SK-N-SH (cell line): ENCODE data around the gene TMED6. TPM values are rescaled to one million over a fixed set of nuclear protein-coding genes. Genes with fewer than 3 reads are reported as not detected.

Experiments
- CTCF ChIA-PET: fragments of 300-600, 350-600 bp; formaldehyde crosslinking; extraction: SDS; loops from one replicate; lab custom pipeline; 2021; lab: Yijun Ruan, JAX
- POLR2A ChIA-PET: fragments of 350-600 bp; sonication (Branson Sonifier 250); formaldehyde crosslinking; extraction: SDS; loops from one replicate; lab custom pipeline; 2020; ENCODE audit warnings: antibody characterized with exemption, inconsistent platforms; lab: Yijun Ruan, JAX
- DNase-seq: peaks from one replicate; pipeline ENCODE4 v3.0.0; 2012
- H2AFZ ChIP-seq: fragments of 200-600 bp; sonication (generic); 2 replicates; pipeline ENCODE4 v1.8.1; 2016; ENCODE audit warnings: antibody characterized with exemption, mild to moderate bottlenecking, low read depth
- H3F3A ChIP-seq: fragments of 200-600 bp; sonication (generic); replicated peaks from 2 replicates; pipeline ENCODE3; 2016; ENCODE audit warnings: antibody characterized with exemption, mild to moderate bottlenecking; ENCODE audit not compliant: insufficient read depth
- H3K27ac ChIP-seq, 2 experiments: fragments of 200-500 bp in 1 of 2; fragments of 200-600 bp in 1 of 2; sonication (Bioruptor generic) in 1 of 2; sonication (generic), shearing (Covaris generic) in 1 of 2; 2 replicates each; pipeline versions ENCODE4 v1.5.1 to v1.6.1; 2014 to 2016; ENCODE audit warnings: low read depth in 2 of 2, inconsistent platforms in 1 of 2, low read length in 1 of 2, mild to moderate bottlenecking in 1 of 2, mixed read lengths in 1 of 2
- H3K27me3 ChIP-seq: fragments of 200-600 bp; sonication (generic), shearing (Covaris generic); 2 replicates; pipeline ENCODE4 v1.6.1; 2016; ENCODE audit warnings: mixed run types; ENCODE audit not compliant: insufficient read depth
- H3K36me3 ChIP-seq, 2 experiments: fragments of 200-500 bp in 1 of 2; fragments of 200-600 bp in 1 of 2; sonication (Bioruptor generic) in 1 of 2; sonication (generic) in 1 of 2; replicated peaks in 1 of 2; 2 replicates each; pipeline versions ENCODE3 to v1.5.1; 2014 to 2016; ENCODE audit warnings: low read length in 1 of 2, mild to moderate bottlenecking in 1 of 2; ENCODE audit not compliant: insufficient read depth in 2 of 2, control insufficient read depth in 1 of 2
- H3K4me1 ChIP-seq, 2 experiments: fragments of 200-500 bp in 1 of 2; fragments of 200-600 bp in 1 of 2; sonication (Bioruptor generic) in 1 of 2; sonication (generic), shearing (Covaris generic) in 1 of 2; 2 replicates each; pipeline versions ENCODE4 v1.5.1 to v1.6.1; 2014 to 2016; ENCODE audit warnings: low read depth in 1 of 2, low read length in 1 of 2, mixed run types in 1 of 2; ENCODE audit not compliant: insufficient read depth in 2 of 2, control insufficient read depth in 1 of 2
- H3K4me2 ChIP-seq: fragments of 200-600 bp; sonication (generic), shearing (Covaris generic); 2 replicates; pipeline ENCODE4 v1.6.1; 2017; ENCODE audit warnings: mixed run types
- H3K4me3 ChIP-seq, 2 experiments: fragments of 200-500 bp in 1 of 2; fragments of 200-600 bp in 1 of 2; sonication (Bioruptor generic) in 1 of 2; sonication (generic), shearing (Covaris generic) in 1 of 2; 2 replicates each; pipeline versions ENCODE4 v1.5.1 to v1.8.1; 2014 to 2016; ENCODE audit warnings: low read depth in 2 of 2, inconsistent platforms in 1 of 2, low read length in 1 of 2, mild to moderate bottlenecking in 1 of 2, mixed read lengths in 1 of 2, moderate library complexity in 1 of 2
- H3K79me2 ChIP-seq: fragments of 200-600 bp; sonication (generic); 2 replicates; pipeline ENCODE4 v1.8.1; 2017; ENCODE audit warnings: mild to moderate bottlenecking; ENCODE audit not compliant: insufficient read depth
- H3K9ac ChIP-seq: fragments of 200-600 bp; sonication (generic); 2 replicates; pipeline ENCODE4 v1.6.1; 2017; ENCODE audit warnings: mixed run types
- H3K9me2 ChIP-seq: fragments of 200-600 bp; sonication (generic); 2 replicates; pipeline ENCODE4 v1.6.1; 2017; ENCODE audit warnings: mixed run types
- H3K9me3 ChIP-seq: fragments of 200-600 bp; sonication (generic); 2 replicates; pipeline ENCODE4 v1.6.1; 2017; ENCODE audit warnings: mixed run types, mild to moderate bottlenecking, moderate library complexity
- H4K20me1 ChIP-seq: fragments of 200-600 bp; sonication (generic); 2 replicates; pipeline ENCODE4 v1.6.1; 2017; ENCODE audit warnings: mild to moderate bottlenecking, mixed run types; ENCODE audit not compliant: insufficient read depth
- CHD2 ChIP-seq: fragments of 150-350 bp; IDR thresholded peaks from 2 replicates; pipeline ENCODE4 v1.6.1; 2018; ENCODE audit warnings: low read length; ENCODE audit not compliant: partially characterized antibody
- ELF1 ChIP-seq: IDR thresholded peaks from 2 replicates; pipeline ENCODE4 v1.4.0; 2012
- GABPA ChIP-seq: IDR thresholded peaks from 2 replicates; pipeline ENCODE4 v1.4.0; 2012; ENCODE audit warnings: low read depth, mild to moderate bottlenecking
- JUND ChIP-seq: IDR thresholded peaks from 2 replicates; pipeline ENCODE4 v1.4.0; 2012
- MXI1 ChIP-seq: IDR thresholded peaks from 2 replicates; pipeline ENCODE4 v1.6.1; 2012; ENCODE audit warnings: mild to moderate bottlenecking, low read depth, low read length, improper control_type of control experiment
- PBX3 ChIP-seq: IDR thresholded peaks from 2 replicates; pipeline ENCODE4; 2012
- RAD21 ChIP-seq: IDR thresholded peaks from 2 replicates; pipeline ENCODE4 v1.6.1; 2012; ENCODE audit warnings: mild to moderate bottlenecking, low read length
- REST ChIP-seq: IDR thresholded peaks from 2 replicates; pipeline ENCODE4 v1.6.1; 2012; ENCODE audit warnings: mild to moderate bottlenecking, low read depth, low read length, moderate library complexity
- RFX5 ChIP-seq: IDR thresholded peaks from 2 replicates; pipeline ENCODE4 v1.6.1; 2012; ENCODE audit warnings: mild to moderate bottlenecking, improper control_type of control experiment, low read length
- SMC3 ChIP-seq: IDR thresholded peaks from 2 replicates; pipeline ENCODE4 v1.6.1; 2012; ENCODE audit warnings: low read depth, low read length, improper control_type of control experiment
- TCF12 ChIP-seq: IDR thresholded peaks from 2 replicates; pipeline ENCODE4 v1.4.0; 2012
- TEAD4 ChIP-seq: IDR thresholded peaks from 2 replicates; pipeline ENCODE4 v1.4.0; 2012; ENCODE audit warnings: mild to moderate bottlenecking, borderline replicate concordance; ENCODE audit not compliant: insufficient read depth
- USF1 ChIP-seq: IDR thresholded peaks from 2 replicates; pipeline ENCODE4 v1.4.0; 2012; ENCODE audit warnings: low read depth, borderline replicate concordance
- YY1 ChIP-seq: IDR thresholded peaks from 2 replicates; pipeline ENCODE4 v1.4.0; 2012; ENCODE audit warnings: low read depth, mild to moderate bottlenecking
- WGBS: methylation state at CpG from one replicate; pipeline ENCODE4 v1.1.6; 2017; ENCODE audit warnings: low lambda C conversion rate; 5-methylcytosine and 5-hydroxymethylcytosine counted together
- polyA plus RNA-seq, 3 experiments: library from polyadenylated mRNA; depleted of rRNA; stranded (reverse); fragments of >200 nt; gene quantifications; 2 replicates each; pipeline ENCODE4 v1.2.3, GENCODE V29; 2012

TMED6 gene
- polyA plus RNA-seq, 1 of the 3 experiments (the other 2 are of a cell fraction): not detected

- Histone ChIP-seq H3K4me1 (peaks cover 0 to 13% of the 10 kb centered on the region in 2 experiments; a peak in 2 of 4 replicates), H3K9me3 (no peaks in the 10 kb centered on the region), H3K9me2 (no peaks in the 10 kb centered on the region), H2AFZ (no peak overlapping the region), H3K4me2 (no peak overlapping the region), H3F3A (peaks cover 9% of the 10 kb centered on the region), H3K36me3 (peaks cover 45 to 88% of the 10 kb centered on the region in 2 experiments), H3K27ac (no peak overlapping the region), H3K9ac (no peak overlapping the region), H3K27me3 (no peaks in the 10 kb centered on the region), H3K4me3 (no peak overlapping the region), H3K79me2 (peaks cover 56% of the 10 kb centered on the region), H4K20me1 (peaks cover 38% of the 10 kb centered on the region)
- WGBS: 95% methylated on average over 24 of the region's 30 CpGs
- POLR2A ChIA-PET: no interaction called here
- no peak for TF ChIP-seq SMC3
- TF ChIP-seq REST: no peak
- TF ChIP-seq PBX3: no peak
- no peak for TF ChIP-seq TEAD4
- CTCF ChIA-PET: interaction anchor here (0.8 to 1.6 kb wide), 3 partner anchors 10 to 170 kb away, joined by 3 read pairs; no protein-coding TSS in a partner anchor
- DNase-seq: no peak
Measured at GRCh38 chr16:69319826-69320739, 31.5 kb downstream of the TMED6 start.

- peaks cover 0 to 5% of the 10 kb centered on the region in 2 experiments; a peak in 2 of 4 replicates for H3K4me1 ChIP-seq
- H3K27me3 ChIP-seq: no peaks in the 10 kb centered on the region
- H3K4me2 ChIP-seq: no peak overlapping the region
- H3F3A ChIP-seq: peaks cover 5% of the 10 kb centered on the region
- 98% methylated on average over 6 of the region's 9 CpGs for WGBS
- H3K9ac ChIP-seq: no peak overlapping the region
- DNase-seq: no peak
- no peak overlapping the region; a peak in 1 of 4 replicates for H3K27ac ChIP-seq
- no peak for TF ChIP-seq RFX5
- TF ChIP-seq TCF12: no peak
- TF ChIP-seq MXI1: no peak
- TF ChIP-seq JUND: no peak
- no peak for TF ChIP-seq PBX3
- no peak for TF ChIP-seq RAD21
- TF ChIP-seq USF1: no peak
- no peak for TF ChIP-seq CHD2
- TF ChIP-seq ELF1: no peak
- TF ChIP-seq YY1: no peak
- TF ChIP-seq GABPA: no peak
- TF ChIP-seq TEAD4: no peak
- peaks cover 44 to 84% of the 10 kb centered on the region in 2 experiments for H3K36me3 ChIP-seq
- H3K9me3 ChIP-seq: no peaks in the 10 kb centered on the region
- H3K4me3 ChIP-seq: no peak overlapping the region
- ChIA-PET POLR2A (no interaction called here), CTCF (interaction anchor here (1.0 kb wide), 1 partner anchor 9 kb away, joined by 3 read pairs; no protein-coding TSS in a partner anchor)
- H4K20me1 ChIP-seq: peaks cover 33% of the 10 kb centered on the region
- H3K79me2 ChIP-seq: peaks cover 55% of the 10 kb centered on the region
- H3K9me2 ChIP-seq: no peaks in the 10 kb centered on the region
- H2AFZ ChIP-seq: no peak overlapping the region
Measured at GRCh38 chr16:69319381-69319780, 32.2 kb downstream of the TMED6 start.
